Fibroblast of peridontal ligament (primary cell): Measurements from ENCODE around the gene NACC1.

Experiments used
- DNase-seq: peaks from one replicate; pipeline ENCODE4 v3.0.0-alpha.2; 2010; ENCODE audit errors: extremely low read depth

The NACC1 gene

GRCh38 chr19:13117772-13118423, at the start of gene NACC1:
TSS of gene NACC1 (plus strand) at chr19:13118264. CDS start at chr19:13135208, 16,944 bp downstream.
- peak; percentile 79 for DNase-seq

DNA sequence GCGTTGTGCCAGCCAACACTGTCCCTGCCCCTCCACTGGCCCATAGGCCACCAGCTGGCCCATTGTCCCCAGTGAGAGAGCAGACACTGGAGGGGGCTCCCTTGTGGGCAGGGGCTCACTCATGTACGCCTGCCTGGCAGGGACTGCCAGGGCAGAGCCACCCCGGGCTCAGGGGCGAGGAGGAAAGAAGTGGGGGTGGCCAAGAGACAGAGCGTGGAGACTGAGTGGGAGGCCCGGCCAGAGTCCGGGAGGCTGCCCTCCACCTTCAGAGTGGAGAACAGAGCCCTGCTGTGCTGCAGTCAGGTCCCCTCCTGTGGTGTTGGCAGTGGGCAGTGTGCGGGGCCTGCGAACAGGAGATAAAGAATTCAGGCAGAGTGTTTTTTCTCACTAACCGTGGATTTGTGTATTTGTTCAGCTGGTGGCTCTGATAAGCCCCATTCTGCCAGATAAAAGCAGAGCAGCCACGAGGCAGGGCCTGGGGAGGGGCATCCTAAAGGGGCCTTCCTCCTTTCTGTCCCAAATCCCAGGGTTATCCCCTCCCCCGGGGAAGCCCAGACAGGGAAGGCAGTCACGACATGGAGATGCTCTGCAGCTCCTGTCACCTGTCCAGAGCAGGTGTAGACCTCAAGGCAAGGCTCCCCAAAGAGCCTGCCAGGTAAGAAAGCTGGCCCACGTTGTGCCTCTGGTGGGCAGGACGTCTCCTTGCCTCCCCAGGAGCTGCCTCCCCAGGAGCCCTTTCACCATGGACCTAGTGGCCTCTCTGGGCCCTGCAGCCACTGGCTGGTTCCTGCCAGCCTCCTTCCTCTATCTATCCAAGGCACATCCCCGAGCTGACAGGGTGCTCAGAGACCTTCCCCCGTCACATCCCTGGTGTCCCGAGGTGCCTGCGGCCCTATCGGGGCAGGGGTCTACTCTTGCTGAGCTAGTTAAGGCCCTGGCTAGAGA, 48.4 kb upstream of the NACC1 start:
- DNase-seq, result no peak

- no peak for DNase-seq
These were observed 47.5 kb upstream of the NACC1 start for GRCh38 chr19:13070425-13071140.

DNA sequence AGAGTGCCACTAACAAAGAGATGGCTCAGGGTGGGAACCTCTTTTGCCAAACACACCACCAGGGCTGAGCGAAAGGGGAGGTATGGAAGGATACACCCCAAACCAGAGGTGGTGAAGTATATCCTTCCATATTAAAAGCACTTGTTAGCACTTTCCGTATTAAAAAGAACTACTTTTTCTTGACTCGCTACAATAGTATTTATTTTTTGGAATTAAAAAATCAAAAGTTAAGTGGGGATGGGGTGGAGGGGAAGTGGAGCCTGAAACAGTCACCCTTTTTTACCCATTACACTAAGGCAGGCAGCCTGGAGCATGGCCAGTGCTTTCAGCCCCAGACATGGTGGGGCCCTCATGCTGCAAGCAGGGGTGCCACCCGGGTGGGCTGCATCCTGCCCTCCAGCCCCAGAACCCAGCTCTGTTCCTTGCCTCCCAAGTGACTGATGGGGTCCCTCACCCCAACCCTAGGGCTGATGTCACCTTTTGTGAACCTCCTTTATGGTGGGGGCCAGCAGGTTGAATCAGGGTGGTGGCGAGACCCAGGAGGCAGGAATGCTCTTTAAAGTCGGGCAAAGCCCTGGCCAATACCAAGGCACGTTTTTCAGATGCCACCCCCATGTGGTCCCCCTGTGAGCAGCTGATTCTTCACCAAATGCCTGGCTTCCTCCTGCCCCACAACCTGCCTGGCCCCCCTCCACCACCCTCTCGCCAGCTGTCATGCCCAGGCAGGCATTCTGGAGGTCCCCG, 46.4 kb upstream of the NACC1 start:
- DNase-seq, result no peak

DNA sequence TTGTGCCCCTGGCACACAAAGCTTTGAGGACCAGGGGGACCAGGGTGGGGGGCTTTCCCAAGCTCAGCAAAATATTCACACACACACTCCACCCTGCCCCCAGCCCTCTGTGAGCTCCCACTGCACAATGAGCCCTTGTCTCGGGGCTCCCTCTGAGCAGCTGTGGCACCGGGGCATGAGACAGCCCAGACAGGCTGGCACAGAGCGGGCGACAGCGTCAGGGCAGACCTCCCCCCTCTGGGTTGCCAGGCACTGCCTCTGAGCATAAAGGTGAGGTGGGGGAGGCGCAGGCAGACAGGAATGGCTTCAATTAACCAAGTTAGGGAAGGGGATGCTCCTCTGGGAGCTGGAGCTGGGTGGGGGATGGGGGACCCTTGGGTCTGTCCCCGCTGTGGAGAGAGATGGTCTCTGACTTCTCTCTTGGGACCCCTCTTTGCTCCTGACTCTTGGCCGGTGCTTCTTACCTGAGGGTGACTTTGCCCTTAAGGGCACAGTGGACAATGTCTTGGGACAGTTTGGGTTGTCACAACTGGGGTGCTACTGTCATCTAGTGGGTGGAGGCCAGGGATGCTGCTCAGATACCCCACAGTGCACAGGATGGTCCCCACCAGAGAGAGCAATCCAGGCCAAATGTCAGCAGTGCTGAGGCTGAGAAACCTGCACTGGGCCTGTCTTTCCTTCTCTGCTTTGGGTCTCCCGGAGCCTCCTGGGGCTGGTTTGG, 45.7 kb upstream of the NACC1 start:
- no peak for DNase-seq

DNA sequence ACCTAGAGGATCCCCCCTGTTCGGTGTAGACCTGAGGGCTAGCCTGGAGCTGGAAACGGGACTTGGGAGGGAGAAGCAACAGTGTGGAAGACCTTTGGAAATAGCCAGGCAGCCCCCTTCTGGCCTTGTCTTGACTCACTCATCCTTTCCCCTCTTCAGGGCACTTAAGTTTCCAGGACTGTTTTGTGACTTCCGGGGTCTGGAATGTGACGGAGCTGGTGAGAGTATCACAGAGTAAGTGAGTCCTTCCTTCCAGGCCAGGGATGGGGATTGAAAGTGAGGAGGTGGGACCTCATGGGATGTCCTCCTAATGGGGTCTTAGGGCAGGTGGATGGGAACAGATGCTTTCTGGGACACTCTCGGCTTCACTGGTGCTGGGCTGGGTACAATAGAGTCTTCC, 44.8 kb upstream of the NACC1 start:
- no peak for DNase-seq

- DNase-seq, result no peak
These were observed 43.7 kb upstream of the NACC1 start for GRCh38 chr19:13074378-13074777.

DNA sequence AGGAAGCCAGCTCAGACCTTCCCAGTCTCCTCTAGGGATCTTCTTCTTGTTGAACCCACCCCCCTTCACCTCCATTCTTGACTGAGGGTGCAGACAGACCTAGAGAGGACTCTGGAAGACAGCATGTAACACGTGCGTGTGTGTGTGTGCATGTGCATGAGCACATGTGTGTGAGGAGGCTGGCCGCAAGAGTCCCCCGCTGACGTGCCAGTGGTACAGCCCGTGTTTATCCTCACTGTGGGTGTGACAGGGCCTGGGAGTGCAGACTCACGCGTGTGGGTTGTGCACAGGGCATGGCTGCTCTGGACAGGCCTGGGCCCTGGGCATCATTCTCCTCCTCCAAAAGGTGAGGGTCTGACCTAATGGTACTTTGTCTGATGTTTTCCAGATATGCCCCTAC, 41.7 kb upstream of the NACC1 start:
- no peak for DNase-seq

GRCh38 chr19:13076787-13077186, 41.3 kb upstream of the NACC1 start:
- DNase-seq, result no peak

- DNase-seq, result no peak
These were observed 40.8 kb upstream of the NACC1 start for GRCh38 chr19:13077240-13077639.

GRCh38 chr19:13078381-13078780, 39.7 kb upstream of the NACC1 start:
- no peak for DNase-seq

DNA sequence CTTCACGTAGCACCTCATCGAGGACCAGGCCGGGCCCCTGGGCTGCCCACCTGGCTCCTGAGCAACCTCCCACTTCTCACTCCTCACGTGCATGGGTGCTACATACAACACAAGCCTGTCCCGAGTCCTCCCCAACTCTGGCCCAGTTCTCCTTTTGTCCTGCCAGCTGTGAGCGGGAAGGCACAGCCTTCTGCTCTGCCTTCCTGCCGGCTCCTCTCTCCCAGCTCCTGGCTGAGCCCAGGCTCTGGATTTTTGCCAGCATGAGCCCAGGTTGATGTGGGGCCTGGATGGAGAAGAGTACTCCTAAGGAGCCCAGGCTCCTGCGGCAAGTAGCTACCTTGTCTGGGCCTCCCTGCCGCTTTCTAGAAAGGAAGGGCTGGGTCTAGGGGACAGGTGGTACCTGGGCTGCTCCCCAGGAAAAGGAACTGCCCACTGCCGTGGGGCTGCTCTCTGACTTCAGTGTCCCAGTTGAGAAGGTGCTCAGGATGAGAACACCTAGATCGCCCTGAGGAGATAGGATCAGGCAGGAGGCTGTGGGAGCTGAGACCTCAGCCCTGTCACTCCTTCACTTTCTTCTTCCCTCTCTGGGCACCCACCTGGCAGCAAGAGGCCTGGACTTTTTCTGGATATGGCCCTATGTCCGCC, 39.0 kb upstream of the NACC1 start:
- DNase-seq, result no peak

DNA sequence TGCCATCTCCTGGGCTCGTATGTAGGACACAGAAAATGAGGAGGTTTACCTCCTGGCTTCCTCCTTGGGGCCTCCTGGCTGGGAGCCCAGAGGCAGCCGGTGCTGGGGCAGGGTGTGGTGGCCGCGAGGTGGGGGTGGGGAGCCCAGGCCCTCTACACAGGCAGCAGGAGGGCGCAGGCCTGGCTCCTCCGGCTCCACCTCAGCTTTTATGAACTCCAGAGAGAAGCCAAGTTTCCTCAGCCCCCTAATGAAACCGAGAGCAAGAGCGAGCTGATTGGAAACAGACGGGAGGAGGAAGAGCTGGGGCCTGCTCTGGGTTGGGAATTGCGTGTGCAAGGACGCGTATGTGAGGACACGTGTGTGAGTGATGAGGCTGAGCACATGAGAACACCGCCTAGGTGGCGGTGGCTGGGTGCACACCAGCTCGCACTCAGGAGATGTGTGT, 38.5 kb upstream of the NACC1 start:
- DNase-seq, result peak; percentile 57

DNA sequence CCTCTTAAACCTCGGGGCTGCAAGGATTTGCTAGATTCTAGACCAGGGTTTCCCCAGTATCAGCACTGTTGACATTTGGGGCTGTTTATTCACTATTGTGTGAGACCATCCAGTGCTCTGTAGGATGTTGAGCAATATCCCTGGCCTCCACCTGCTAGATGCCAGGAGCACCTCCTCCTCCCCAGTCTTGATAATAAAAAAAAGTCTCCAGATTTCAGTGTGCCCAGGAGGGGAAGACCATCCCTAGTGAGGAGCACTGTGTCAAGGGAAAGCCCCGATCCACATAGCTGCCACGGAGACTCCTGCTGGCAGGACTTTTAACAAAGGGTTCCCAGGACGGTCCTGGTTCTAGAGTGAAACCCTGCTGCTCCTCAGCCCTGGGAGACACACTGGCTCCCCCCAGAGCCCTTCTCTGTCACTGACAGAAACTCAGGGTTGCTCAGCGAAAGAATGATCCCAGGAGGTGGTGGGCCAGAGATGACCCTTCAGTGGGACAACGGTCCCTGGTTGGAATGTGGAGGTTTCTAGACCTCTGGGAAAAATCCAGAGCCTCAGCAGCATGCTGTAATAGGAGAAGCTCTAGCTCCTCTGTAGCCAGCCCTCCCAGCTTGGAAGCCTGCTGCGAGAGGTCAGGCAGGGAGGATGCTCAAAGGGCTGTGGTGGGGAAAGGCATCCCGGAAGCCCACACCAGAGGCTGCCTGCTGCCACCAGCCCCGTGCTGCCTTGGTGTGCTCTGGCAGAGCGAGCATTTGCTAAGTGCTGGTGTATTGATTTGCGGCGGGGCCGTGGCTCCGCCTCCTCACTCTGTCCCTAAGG, 35.7 kb upstream of the NACC1 start:
- DNase-seq, result peak; percentile 72

DNA sequence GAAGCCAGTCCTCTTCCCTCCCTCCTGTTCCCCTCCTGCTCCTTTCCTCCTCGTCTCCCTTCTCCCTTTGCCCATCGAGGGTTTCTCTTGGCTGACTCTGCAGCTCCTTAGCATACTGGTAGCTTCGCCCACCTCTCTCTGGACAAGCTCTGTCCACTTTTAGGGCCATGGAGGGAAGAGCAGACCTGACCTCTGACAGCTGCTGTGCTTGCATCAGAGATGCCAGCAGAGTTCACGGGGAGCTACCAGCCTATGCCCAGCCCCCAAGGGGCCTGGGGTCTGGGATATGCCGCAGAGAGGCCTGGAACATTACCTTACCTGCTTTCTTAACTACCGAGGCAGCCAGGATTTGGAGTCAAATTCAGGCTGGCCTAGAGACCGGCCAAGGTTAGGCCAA, 35.1 kb upstream of the NACC1 start:
- DNase-seq, result no peak

GRCh38 chr19:13083627-13084026, 34.4 kb upstream of the NACC1 start:
- no peak for DNase-seq

DNA sequence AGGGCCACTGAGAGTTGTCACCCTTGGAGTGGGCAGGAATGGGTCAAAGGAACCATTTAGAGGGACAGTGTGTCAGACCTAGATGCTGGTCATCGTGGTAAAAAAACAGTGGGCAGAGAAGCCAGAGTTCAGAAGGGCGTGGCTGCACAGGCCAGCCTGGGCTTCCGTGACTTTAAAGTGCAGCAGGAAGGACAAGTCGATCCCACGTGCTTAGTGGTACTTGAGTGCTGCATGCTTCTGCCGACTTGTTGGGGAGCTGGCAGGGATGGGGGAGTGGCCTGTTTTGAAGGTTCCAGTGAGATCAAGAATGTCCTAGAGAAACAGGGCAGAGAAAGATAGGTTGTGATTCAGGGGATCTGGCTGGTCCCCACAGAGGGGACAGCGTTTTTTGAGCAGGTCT, 32.4 kb upstream of the NACC1 start:
- no peak for DNase-seq

- DNase-seq, result no peak
These were observed 31.7 kb upstream of the NACC1 start for GRCh38 chr19:13086341-13086740.

DNA sequence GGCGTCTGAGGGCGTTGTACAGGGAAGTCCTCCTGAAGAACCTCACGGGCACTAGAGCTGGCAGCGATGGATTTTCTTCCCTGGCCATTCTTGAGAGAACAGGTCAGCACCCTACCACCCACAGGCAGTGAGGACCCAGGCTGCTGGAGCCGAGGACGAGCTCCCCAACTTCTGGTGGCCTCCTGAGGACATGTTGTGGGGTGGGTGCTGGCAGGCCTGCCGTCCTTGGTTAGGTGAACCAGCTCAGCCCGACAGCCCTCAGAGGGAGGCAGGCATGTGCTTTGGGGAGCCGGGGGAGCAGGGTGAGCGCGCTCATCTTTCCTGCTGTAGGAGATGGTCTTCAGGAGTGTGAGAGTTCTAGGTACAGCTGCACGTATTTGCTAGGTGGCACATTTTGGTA, 30.8 kb upstream of the NACC1 start:
- no peak for DNase-seq
